HG02852 (cell line): ENCODE data around the gene LEUTX.
"Not testable (repeated sequence)": the region's sequence is repeated elsewhere in the genome, so short reads cannot be mapped to it uniquely, and the experiment has no call there.

ENCODE experiments used
- ATAC-seq: cut with Tn5 transposase; IDR thresholded peaks from one replicate; pipeline ENCODE4 v1.9.1; 2021; ENCODE audit warnings: mild to moderate bottlenecking, moderate library complexity; ENCODE audit not compliant: unreplicated experiment

Gene LEUTX

DNA sequence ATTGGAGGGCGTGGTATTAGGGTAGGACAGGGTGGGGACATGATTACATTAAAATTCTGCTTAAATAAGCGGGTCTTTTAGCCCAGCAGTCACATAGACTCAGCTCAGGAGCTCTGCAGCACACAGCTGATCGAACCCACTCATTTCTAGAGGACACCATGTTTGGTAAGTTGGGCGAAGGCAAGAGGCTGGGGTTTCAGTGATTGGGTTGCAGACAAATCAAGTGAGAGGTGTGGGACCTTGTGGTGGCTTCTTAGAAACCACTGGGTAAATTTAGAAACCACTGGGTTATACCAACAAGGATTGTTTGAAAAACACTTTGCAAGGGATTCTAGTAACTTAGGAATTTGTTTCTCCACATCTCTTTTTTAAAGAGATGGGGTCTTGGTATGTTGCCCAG, at the start of gene LEUTX:
LEUTX (plus strand) TSS at position 92 of the 400 bp plus-strand sequence; CDS start at position 159, 67 bp downstream.
- no peak for ATAC-seq

GRCh38 chr19:39729594-39729993, 49.1 kb upstream of the LEUTX start:
- no peak for ATAC-seq

GRCh38 chr19:39731685-39732084, 47.0 kb upstream of the LEUTX start:
- no peak for ATAC-seq

DNA sequence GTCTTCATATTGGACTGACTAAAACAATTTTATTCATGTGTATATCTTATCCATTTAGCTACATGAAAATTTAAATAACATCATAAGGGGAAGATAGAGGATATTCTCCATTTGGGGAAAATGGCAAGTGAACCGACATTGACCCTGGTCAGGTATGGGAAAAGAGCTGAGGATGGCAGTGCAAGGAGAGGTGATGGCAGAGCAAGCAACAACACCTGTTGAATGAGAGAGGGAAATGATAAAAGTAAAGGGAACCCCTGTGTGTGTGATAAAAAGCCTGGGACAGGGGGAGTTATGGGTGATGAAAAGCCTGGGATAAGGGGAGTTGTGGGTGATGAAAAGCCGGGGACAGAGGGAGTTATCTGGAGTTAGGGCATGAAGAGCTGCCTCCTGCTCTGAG, 44.8 kb upstream of the LEUTX start:
- ATAC-seq = no peak

- ATAC-seq = no peak
Observed at GRCh38 chr19:39735688-39736087, 43.0 kb upstream of the LEUTX start.

DNA sequence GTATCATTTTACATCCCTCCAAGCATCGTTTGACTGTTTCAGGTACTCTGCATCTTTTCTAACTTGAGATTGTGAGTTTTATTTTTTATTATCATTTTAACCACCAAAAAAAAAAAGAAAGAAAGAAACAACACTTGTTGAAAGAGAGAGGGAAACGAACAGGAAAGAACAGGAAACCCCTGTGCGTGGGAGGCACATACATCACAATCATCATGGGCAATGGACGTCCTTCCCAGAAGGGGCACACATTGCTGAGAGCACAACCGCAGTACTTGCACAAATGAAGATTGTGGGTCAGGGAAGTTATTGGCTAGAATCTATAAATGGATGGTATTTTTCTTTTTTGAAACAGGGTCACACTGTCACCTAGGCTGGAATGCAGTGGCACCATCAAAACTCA, 42.6 kb upstream of the LEUTX start:
- ATAC-seq = no peak

DNA sequence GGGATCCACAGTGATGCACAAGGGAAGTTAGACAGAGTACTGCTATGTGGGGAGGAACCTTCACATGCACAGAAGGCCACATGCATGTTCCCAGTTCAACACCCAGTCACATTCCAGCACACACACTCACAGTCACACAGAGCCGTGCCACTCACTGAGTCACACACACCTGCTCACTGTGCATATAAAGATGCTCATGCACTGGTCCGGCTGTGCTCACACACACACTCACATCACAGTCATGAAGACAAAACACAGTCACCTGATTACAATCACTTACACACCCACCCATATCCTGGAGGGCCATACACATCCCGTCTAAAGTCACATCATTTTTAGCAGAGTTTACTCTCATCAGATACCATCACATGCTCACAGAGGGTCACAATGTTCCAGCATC, 41.3 kb upstream of the LEUTX start:
- ATAC-seq = no peak

GRCh38 chr19:39737891-39738290, 40.8 kb upstream of the LEUTX start, which contains the start of gene CLC:
Gene CLC, minus strand, starts transcription at chr19:39738029. Its CDS starts 77 bp downstream, at chr19:39737952.
- ATAC-seq = no peak

DNA sequence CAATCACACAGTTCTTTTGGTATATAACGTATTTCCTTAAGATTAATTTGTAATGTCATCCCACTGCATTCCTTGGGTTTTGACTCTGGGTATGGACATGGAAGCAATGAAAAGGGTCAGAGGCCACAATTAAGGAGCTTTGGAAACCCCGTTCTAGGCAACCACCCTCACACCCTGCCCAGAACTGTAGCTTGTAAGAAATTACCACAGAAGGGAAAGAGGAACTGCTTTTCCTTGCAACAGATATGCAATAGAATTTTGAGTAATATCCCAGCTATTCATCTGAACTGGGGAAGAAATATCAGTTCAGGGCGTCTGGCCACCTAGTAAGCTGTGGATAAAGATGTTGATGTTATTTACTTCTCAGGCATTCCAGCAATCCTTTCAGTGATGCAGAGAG, 39.8 kb upstream of the LEUTX start:
- ATAC-seq = no peak

DNA sequence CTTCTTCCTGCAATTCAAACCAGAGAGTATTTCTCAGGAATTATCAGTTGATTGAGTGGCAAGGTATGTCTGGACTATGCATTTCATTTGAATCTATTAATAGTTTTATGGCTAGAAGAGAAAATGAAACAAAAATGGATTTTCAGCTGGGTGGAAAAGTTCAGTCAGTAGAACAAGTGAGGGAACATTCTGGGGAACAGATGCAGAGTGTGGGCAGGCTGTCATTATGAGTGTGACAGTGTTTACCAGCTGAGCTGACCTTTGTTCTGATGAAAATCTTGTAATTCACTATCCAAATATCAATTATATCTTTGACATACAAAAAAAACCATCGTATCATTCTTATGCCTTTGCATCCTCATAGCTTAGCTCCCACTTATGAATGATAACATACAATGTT, 38.3 kb upstream of the LEUTX start:
- ATAC-seq = no peak

GRCh38 chr19:39745643-39746042, 33.0 kb upstream of the LEUTX start:
- ATAC-seq = no peak

- ATAC-seq = no peak
Observed at GRCh38 chr19:39746836-39747529, 31.7 kb upstream of the LEUTX start.

- ATAC-seq = no peak
Observed at GRCh38 chr19:39749981-39750380, 28.7 kb upstream of the LEUTX start.

DNA sequence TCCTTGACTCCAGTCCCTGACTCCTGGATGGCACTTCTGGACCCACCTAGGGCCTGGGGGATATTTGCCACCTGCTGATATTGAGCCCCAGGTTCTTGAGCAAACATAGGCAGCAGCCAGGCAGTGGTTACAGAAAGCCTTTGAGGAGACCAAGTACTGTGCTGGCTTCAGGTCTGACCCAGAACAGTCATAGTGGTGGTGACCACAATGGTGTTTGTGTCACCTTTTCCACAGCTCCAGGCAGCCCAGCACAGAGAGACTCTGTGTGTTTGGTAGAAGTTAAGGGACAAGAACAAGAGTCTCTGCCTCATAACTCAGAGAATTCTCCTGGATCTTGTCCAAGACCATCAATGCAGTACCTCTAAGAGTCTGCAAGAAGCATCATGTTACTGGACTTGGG, 26.3 kb upstream of the LEUTX start:
- ATAC-seq = no peak

DNA sequence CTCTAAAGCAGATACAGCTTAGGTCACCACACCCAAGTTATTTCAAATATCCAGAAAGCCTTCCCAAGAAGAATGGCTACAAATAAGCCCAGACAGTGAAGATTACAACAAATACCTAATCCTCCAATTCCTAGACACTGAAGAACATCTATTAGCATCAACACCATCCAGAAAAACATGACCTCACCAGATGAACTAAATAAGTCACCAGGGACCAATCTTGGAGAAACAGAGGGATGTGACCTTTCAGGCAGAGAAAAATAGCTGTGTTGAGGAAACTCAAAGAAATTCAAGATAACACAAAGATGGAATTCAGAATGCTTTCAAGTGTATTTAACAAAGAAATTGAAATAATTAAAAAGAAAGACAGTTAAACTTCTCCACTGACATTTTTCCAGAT, 25.9 kb upstream of the LEUTX start:
- ATAC-seq = no peak

DNA sequence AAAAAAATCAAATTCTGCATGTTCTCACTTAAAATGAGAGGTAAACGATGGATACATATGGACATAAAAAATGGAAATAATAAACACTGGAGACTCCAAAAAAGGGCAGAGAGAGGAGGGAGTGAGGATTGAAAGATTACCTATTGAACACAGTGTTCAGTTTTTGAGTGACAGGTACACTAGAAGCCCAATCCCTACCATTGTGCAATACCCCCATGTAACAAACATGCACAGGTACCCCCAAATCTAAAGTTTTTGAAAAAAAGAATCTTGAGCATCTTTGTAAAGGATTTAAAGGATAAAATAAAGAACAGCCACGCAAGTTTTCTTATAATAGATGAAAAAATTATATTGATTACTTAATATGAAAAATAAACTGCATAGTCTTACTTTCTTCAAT, 24.1 kb upstream of the LEUTX start:
- no peak for ATAC-seq

DNA sequence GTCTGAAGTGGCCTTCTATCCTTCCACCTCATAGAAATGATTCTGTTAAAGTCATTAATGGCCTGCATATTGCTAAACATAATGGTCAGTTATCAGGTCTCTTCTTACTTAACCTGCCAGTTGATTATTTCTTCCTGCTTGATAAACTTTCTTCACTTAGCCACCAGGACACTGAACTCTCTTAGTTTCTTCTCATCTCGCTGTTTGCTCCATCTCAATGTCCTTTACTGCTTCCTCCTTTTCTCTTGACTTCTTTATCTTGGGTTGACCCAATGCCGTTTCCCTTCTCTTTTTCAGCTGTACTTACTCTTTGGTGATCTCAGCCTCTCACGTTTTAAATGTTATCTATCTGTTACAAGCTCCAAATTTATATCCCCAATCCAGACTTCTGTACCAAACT, 23.7 kb upstream of the LEUTX start:
- no peak for ATAC-seq

DNA sequence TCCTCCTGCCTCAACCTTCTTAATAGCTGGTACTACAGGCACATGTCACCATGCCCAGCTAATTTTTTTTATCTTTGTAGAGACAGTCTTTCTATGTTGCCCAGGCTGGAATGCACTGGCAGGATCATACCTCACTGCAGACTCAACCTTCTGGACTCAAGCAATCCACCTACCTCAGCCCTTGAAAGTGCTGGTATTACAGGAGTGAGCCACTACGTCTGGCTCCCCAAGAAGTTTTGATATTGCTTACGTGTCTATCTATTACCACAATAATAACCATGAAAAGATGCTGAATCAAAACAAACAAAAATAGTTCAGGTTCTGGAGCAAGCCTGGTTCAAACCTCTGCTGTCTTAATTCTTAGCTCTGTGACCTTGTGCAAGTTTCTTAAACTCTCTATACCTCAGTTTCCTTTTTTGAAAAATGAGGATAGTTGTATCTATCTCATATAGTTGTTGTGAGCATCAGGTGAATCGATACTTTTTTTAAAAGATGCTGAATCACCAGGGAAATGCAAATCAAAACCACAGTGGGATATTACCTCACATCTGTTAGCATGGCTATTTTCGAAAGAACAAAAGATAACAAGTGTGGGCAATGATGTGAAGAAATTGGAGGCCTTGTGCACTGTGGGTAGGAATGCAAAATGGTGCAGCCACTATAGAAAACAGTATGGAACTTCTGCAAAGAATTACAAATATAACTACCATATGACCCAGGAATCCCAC, 19.0 kb upstream of the LEUTX start:
- no peak for ATAC-seq

- not testable (repeated sequence) for ATAC-seq
Observed at GRCh38 chr19:39761851-39762250, 16.8 kb upstream of the LEUTX start.

DNA sequence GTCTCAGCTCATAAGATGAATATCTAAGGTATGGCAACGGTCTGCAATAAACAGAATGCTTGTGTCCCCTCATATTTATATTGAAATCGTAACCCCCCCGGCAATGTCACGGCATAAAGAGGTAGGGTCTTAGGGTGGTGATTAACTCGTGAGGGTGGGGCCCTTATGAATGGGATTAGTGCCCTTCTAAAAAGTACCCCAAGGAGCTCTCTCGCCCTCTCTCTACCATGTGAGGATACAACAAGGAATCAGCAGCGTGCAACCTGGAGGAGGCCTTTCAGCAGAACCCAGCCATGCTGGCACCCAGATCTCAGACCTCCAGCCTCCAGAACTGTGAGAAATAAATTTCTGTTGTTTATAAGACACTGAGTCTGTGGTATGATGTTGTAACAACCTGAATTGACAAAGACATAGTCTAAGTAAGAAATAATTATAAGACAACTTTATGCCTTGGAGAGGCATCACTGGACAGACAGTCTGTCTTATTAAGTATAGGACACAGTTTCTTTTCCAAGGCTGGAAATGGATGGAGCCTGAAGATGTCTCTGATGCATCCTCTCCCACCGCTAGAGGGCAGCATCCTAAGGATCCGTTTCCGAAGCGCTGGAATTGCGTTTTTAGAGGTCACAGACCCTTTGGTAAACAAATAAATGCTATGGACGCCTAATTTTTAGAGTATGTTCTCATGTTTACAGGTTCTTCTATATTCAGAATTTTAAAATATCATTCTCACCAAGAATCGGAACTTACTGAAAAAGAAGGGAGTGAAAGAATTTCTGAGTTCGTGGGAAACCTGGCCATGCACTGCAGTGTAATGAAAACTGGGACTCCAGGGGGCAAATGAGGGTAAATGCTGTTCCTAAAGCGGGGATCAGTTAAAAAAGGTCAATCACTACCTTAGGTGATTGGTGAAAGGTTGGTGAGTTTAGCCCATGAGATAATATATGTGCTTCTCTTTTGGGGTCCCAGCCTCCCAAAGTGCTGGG, 13.3 kb upstream of the LEUTX start:
- no peak for ATAC-seq

GRCh38 chr19:39768334-39768733, 10.3 kb upstream of the LEUTX start:
- no peak for ATAC-seq
